HEK293 (cell line): ENCODE measurements around the gene ATF5.
A peak's percentile ranks its signal among the peaks of the same experiment; 100 is the strongest.

Experiments
- CTCF ChIA-PET: fragments of 350-600 bp; formaldehyde crosslinking; extraction: SDS; loops from one replicate; lab custom pipeline; 2021; ENCODE audit warnings: antibody characterized with exemption; lab: Yijun Ruan, JAX
- POLR2A ChIA-PET: fragments of 300-600 bp; formaldehyde crosslinking; extraction: SDS; loops from one replicate; lab custom pipeline; 2020; ENCODE audit warnings: antibody characterized with exemption, inconsistent platforms; lab: Yijun Ruan, JAX
- H3K27ac ChIP-seq: fragments of 200-500 bp; sonication (Bioruptor generic); 2 replicates; pipeline ENCODE4 v1.5.1; 2014; ENCODE audit warnings: low read depth, low read length, control low read depth, inconsistent platforms; ENCODE audit errors: extremely low read depth
- H3K36me3 ChIP-seq, 2 experiments: fragments of 200-500 bp in 1 of 2; sonication (Bioruptor generic) in 1 of 2; 1 replicate in 1 of 2; 2 replicates in 1 of 2; pipeline ENCODE4 v1.5.1; 2014 to 2017; ENCODE audit warnings: inconsistent platforms in 2 of 2, low read length in 2 of 2; ENCODE audit not compliant: control insufficient read depth in 2 of 2, insufficient read depth in 1 of 2
- H3K4me1 ChIP-seq: fragments of 200-500 bp; sonication (Bioruptor generic); 2 replicates; pipeline ENCODE4 v1.5.1; 2014; ENCODE audit warnings: mild to moderate bottlenecking, low read length, inconsistent platforms; ENCODE audit not compliant: control insufficient read depth, insufficient read depth
- H3K4me3 ChIP-seq: 2 replicates; pipeline ENCODE4 v1.5.1; 2011; ENCODE audit warnings: low read depth, mild to moderate bottlenecking, control low read depth, low read length, moderate library complexity
- H3K9me3 ChIP-seq: fragments of 200-500 bp; sonication (Bioruptor generic); 2 replicates; pipeline ENCODE4 v1.5.1; 2014; ENCODE audit warnings: low read depth, low read length, inconsistent platforms; ENCODE audit not compliant: control insufficient read depth, insufficient read depth
- GLIS1 ChIP-seq: fragments of 450-650 bp; formaldehyde crosslinking; IDR thresholded peaks from 2 replicates; pipeline ENCODE4 v1.5.1; 2016; ENCODE audit warnings: missing biosample characterization, missing genetic modification characterization
- GLIS2 ChIP-seq: fragments of 450-650 bp; formaldehyde crosslinking; IDR thresholded peaks from 2 replicates; pipeline ENCODE4 v1.5.1; 2016; ENCODE audit warnings: missing biosample characterization, missing genetic modification characterization
- IKZF3 ChIP-seq: fragments of 450-650 bp; IDR thresholded peaks from 2 replicates; pipeline ENCODE4 v1.5.0; 2018; ENCODE audit warnings: missing biosample characterization, mild to moderate bottlenecking, missing genetic modification characterization, moderate library complexity
- ZBTB17 ChIP-seq: fragments of 450-650 bp; formaldehyde crosslinking; IDR thresholded peaks from 2 replicates; pipeline ENCODE4 v1.5.1; 2016; ENCODE audit warnings: missing biosample characterization, missing genetic modification characterization
- ZFP69B ChIP-seq: fragments of 450-650 bp; formaldehyde crosslinking; IDR thresholded peaks from 2 replicates; pipeline ENCODE4 v1.5.1; 2016; ENCODE audit warnings: missing biosample characterization, missing genetic modification characterization
- ZIC2 ChIP-seq: fragments of 450-650 bp; formaldehyde crosslinking; IDR thresholded peaks from 2 replicates; pipeline ENCODE4 v1.5.1; 2016; ENCODE audit warnings: missing biosample characterization, missing genetic modification characterization
- ZNF114 ChIP-seq: fragments of 450-650 bp; formaldehyde crosslinking; IDR thresholded peaks from 2 replicates; pipeline ENCODE4 v1.5.0; 2017; ENCODE audit warnings: missing biosample characterization, missing genetic modification characterization
- ZNF132 ChIP-seq: fragments of 450-650 bp; formaldehyde crosslinking; IDR thresholded peaks from 2 replicates; pipeline ENCODE4 v1.5.1; 2017; ENCODE audit warnings: missing biosample characterization, missing genetic modification characterization, borderline replicate concordance
- ZNF274 ChIP-seq, 2 experiments: fragments of 200-500 bp in 1 of 2; fragments of 450-650 bp in 1 of 2; sonication (Bioruptor generic) in 1 of 2; formaldehyde crosslinking in 1 of 2; IDR thresholded peaks; 2 replicates each; pipeline versions ENCODE4 v1.5.1 to v1.6.1; 2014 to 2016; ENCODE audit warnings: borderline replicate concordance in 1 of 2, inconsistent platforms in 1 of 2, low read length in 1 of 2, missing biosample characterization in 1 of 2, missing genetic modification characterization in 1 of 2
- ZNF292 ChIP-seq: fragments of 450-650 bp; formaldehyde crosslinking; IDR thresholded peaks from 2 replicates; pipeline ENCODE4 v1.5.1; 2016; ENCODE audit warnings: low read depth, missing biosample characterization, missing genetic modification characterization, borderline replicate concordance
- ZNF416 ChIP-seq: fragments of 450-650 bp; formaldehyde crosslinking; IDR thresholded peaks from 2 replicates; pipeline ENCODE4 v1.5.1; 2016; ENCODE audit warnings: missing biosample characterization, missing genetic modification characterization
- ZNF501 ChIP-seq: fragments of 450-650 bp; formaldehyde crosslinking; IDR thresholded peaks from 2 replicates; pipeline ENCODE4 v1.5.1; 2016; ENCODE audit warnings: missing biosample characterization, missing genetic modification characterization
- ZNF513 ChIP-seq: fragments of 450-650 bp; IDR thresholded peaks from 2 replicates; pipeline ENCODE4 v1.5.1; 2018; ENCODE audit warnings: missing biosample characterization, missing genetic modification characterization
- ZNF549 ChIP-seq: fragments of 450-650 bp; IDR thresholded peaks from 2 replicates; pipeline ENCODE4 v1.5.1; 2018; ENCODE audit warnings: missing biosample characterization, missing genetic modification characterization, mild to moderate bottlenecking, inconsistent platforms, moderate library complexity
- ZNF596 ChIP-seq: fragments of 450-650 bp; IDR thresholded peaks from 2 replicates; pipeline ENCODE4 v1.5.0; 2018; ENCODE audit warnings: missing biosample characterization, mild to moderate bottlenecking, missing genetic modification characterization, moderate library complexity
- ZNF600 ChIP-seq: fragments of 450-650 bp; formaldehyde crosslinking; IDR thresholded peaks from 2 replicates; pipeline ENCODE4 v1.5.1; 2016; ENCODE audit warnings: missing biosample characterization, missing genetic modification characterization
- ZNF76 ChIP-seq: fragments of 450-650 bp; formaldehyde crosslinking; IDR thresholded peaks from 2 replicates; pipeline ENCODE4; 2016; ENCODE audit warnings: low read depth, missing biosample characterization, missing genetic modification characterization, borderline replicate concordance
- ZNF843 ChIP-seq: fragments of 450-650 bp; formaldehyde crosslinking; IDR thresholded peaks from 2 replicates; pipeline ENCODE4 v1.5.1; 2016; ENCODE audit warnings: missing biosample characterization, missing genetic modification characterization
- TF ChIP-seq, protein P1 (sequence below): fragments of 450-650 bp; formaldehyde crosslinking; IDR thresholded peaks from 2 replicates; pipeline ENCODE4 v1.5.1; 2016; ENCODE audit warnings: missing biosample characterization, missing genetic modification characterization, borderline replicate concordance
- TF ChIP-seq, protein P2 (sequence below): fragments of 450-650 bp; formaldehyde crosslinking; IDR thresholded peaks from 2 replicates; pipeline ENCODE4 v1.5.1; 2016; ENCODE audit warnings: missing biosample characterization, missing genetic modification characterization

ATF5 gene

GRCh38 chr19:49921871-49922795, 6.9 kb upstream of the ATF5 start:
- H3K4me3 ChIP-seq: no peak overlapping the region
- H3K27ac ChIP-seq: peak overlapping the region; percentile 10; the same call in 1 of the 2 replicates
- TF ChIP-seq ZBTB17 (no peak), ZNF274 (IDR thresholded peaks at IDR 0.05; ENCODE audit: low read length) (no peak), ZNF274 (tag by site-specific recombination; IDR thresholded peaks at IDR 0.05; ENCODE audit: borderline replicate concordance) (no peak), GLIS2 (tag by site-specific recombination) (0 out of 2 replicates have a peak, but pooled peaks have one; percentile 1), ZNF132 (no peak), ZNF76 (tag by site-specific recombination) (no peak), ZNF549 (no peak), ZIC2 (peak; percentile 14; the same call in 1 of the 2 replicates), ZFP69B (tag by site-specific recombination) (no peak), GLIS1 (tag by site-specific recombination) (peak; percentile 69), ZNF596 (no peak), ZNF416 (no peak), ZNF114 (no peak), IKZF3 (tag by site-specific recombination) (0 out of 2 replicates have a peak, but pooled peaks have one; percentile 25), ZNF292 (tag by site-specific recombination) (no peak), ZNF501 (tag by site-specific recombination) (no peak), ZNF843 (tag by site-specific recombination) (no peak), ZNF513 (tag by site-specific recombination) (no peak), ZNF600 (tag by site-specific recombination) (peak; percentile 93)
- TF ChIP-seq, protein P1, sequence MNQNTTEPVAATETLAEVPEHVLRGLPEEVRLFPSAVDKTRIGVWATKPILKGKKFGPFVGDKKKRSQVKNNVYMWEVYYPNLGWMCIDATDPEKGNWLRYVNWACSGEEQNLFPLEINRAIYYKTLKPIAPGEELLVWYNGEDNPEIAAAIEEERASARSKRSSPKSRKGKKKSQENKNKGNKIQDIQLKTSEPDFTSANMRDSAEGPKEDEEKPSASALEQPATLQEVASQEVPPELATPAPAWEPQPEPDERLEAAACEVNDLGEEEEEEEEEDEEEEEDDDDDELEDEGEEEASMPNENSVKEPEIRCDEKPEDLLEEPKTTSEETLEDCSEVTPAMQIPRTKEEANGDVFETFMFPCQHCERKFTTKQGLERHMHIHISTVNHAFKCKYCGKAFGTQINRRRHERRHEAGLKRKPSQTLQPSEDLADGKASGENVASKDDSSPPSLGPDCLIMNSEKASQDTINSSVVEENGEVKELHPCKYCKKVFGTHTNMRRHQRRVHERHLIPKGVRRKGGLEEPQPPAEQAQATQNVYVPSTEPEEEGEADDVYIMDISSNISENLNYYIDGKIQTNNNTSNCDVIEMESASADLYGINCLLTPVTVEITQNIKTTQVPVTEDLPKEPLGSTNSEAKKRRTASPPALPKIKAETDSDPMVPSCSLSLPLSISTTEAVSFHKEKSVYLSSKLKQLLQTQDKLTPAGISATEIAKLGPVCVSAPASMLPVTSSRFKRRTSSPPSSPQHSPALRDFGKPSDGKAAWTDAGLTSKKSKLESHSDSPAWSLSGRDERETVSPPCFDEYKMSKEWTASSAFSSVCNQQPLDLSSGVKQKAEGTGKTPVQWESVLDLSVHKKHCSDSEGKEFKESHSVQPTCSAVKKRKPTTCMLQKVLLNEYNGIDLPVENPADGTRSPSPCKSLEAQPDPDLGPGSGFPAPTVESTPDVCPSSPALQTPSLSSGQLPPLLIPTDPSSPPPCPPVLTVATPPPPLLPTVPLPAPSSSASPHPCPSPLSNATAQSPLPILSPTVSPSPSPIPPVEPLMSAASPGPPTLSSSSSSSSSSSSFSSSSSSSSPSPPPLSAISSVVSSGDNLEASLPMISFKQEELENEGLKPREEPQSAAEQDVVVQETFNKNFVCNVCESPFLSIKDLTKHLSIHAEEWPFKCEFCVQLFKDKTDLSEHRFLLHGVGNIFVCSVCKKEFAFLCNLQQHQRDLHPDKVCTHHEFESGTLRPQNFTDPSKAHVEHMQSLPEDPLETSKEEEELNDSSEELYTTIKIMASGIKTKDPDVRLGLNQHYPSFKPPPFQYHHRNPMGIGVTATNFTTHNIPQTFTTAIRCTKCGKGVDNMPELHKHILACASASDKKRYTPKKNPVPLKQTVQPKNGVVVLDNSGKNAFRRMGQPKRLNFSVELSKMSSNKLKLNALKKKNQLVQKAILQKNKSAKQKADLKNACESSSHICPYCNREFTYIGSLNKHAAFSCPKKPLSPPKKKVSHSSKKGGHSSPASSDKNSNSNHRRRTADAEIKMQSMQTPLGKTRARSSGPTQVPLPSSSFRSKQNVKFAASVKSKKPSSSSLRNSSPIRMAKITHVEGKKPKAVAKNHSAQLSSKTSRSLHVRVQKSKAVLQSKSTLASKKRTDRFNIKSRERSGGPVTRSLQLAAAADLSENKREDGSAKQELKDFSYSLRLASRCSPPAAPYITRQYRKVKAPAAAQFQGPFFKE (tag by site-specific recombination): no peak
- TF ChIP-seq, protein P2, sequence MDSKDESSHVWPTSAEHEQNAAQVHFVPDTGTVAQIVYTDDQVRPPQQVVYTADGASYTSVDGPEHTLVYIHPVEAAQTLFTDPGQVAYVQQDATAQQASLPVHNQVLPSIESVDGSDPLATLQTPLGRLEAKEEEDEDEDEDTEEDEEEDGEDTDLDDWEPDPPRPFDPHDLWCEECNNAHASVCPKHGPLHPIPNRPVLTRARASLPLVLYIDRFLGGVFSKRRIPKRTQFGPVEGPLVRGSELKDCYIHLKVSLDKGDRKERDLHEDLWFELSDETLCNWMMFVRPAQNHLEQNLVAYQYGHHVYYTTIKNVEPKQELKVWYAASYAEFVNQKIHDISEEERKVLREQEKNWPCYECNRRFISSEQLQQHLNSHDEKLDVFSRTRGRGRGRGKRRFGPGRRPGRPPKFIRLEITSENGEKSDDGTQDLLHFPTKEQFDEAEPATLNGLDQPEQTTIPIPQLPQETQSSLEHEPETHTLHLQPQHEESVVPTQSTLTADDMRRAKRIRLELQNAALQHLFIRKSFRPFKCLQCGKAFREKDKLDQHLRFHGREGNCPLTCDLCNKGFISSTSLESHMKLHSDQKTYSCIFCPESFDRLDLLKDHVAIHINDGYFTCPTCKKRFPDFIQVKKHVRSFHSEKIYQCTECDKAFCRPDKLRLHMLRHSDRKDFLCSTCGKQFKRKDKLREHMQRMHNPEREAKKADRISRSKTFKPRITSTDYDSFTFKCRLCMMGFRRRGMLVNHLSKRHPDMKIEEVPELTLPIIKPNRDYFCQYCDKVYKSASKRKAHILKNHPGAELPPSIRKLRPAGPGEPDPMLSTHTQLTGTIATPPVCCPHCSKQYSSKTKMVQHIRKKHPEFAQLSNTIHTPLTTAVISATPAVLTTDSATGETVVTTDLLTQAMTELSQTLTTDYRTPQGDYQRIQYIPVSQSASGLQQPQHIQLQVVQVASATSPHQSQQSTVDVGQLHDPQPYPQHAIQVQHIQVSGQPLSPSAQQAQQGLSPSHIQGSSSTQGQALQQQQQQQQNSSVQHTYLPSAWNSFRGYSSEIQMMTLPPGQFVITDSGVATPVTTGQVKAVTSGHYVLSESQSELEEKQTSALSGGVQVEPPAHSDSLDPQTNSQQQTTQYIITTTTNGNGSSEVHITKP (tag by site-specific recombination): no peak
- POLR2A ChIA-PET: interaction anchor here (0.5 to 1.8 kb wide), 8 partner anchors 7 to 34 kb away, joined by 3 to 6 read pairs (median 4); partner anchors contain the start of genes ATF5 and NUP62
- CTCF ChIA-PET: interaction anchor here (1.1 kb wide), 1 partner anchor 53 kb away, joined by 3 read pairs; no protein-coding TSS in a partner anchor
- H3K9me3 ChIP-seq: no peaks in the 10 kb centered on the region
- no peaks in the 10 kb centered on the region; the same call in 1 of the 2 replicates for H3K4me1 ChIP-seq
- peaks cover 54 to 87% of the 10 kb centered on the region in 2 experiments for H3K36me3 ChIP-seq
